HCT116 (cell line): ENCODE measurements around the gene PPAT.

Experiments used
- CTCF ChIP-seq, 3 experiments: fragments of 200-600 bp in 1 of 3; sonication (generic) in 1 of 3; IDR thresholded peaks in 2 of 3; conservative IDR thresholded peaks in 1 of 3; 2 replicates each; pipeline ENCODE4 v1.5.1; 2012 to 2017; ENCODE audit warnings: low read depth in 2 of 3, low read length in 2 of 3, antibody characterized with exemption in 1 of 3, borderline replicate concordance in 1 of 3, control low read depth in 1 of 3, mild to moderate bottlenecking in 1 of 3, mixed read lengths in 1 of 3, mixed run types in 1 of 3, moderate library complexity in 1 of 3; ENCODE audit not compliant: insufficient read depth in 1 of 3
- EZH2 ChIP-seq: fragments of 200-600 bp; sonication (generic); IDR thresholded peaks from 2 replicates; pipeline ENCODE4 v1.6.1; 2017; ENCODE audit warnings: antibody characterized with exemption, mixed run types
- EZH2phosphoT487 ChIP-seq: fragments of 200-600 bp; IDR thresholded peaks from 2 replicates; pipeline ENCODE4 v1.6.1; 2018; ENCODE audit warnings: antibody characterized with exemption, borderline replicate concordance
- MAX ChIP-seq: IDR thresholded peaks from 2 replicates; pipeline ENCODE4 v1.6.1; 2012
- POLR2A ChIP-seq: IDR thresholded peaks from 2 replicates; pipeline ENCODE4 v1.7.0; 2011; ENCODE audit warnings: borderline replicate concordance; ENCODE audit not compliant: insufficient read depth, insufficient read length; ENCODE audit errors: extremely low read depth
- REST ChIP-seq: IDR thresholded peaks from 2 replicates; pipeline ENCODE4 v1.6.1; 2012; ENCODE audit warnings: low read depth
- ZFX ChIP-seq: fragments of 450-650 bp; IDR thresholded peaks from 2 replicates; pipeline ENCODE4 v1.6.1; 2017
- TF ChIP-seq, protein P1 (sequence below): IDR thresholded peaks from 2 replicates; pipeline ENCODE4 v1.6.1; 2011; ENCODE audit warnings: mild to moderate bottlenecking, low read length, moderate library complexity; ENCODE audit not compliant: insufficient replicate concordance; ENCODE audit errors: extremely low read depth

GRCh38 chr4:56444719-56445118 is 9.3 kb upstream of the PPAT start:
- TF ChIP-seq REST: no peak
- no peak for TF ChIP-seq ZFX
- no peak for TF ChIP-seq EZH2phosphoT487
- TF ChIP-seq, protein P1, sequence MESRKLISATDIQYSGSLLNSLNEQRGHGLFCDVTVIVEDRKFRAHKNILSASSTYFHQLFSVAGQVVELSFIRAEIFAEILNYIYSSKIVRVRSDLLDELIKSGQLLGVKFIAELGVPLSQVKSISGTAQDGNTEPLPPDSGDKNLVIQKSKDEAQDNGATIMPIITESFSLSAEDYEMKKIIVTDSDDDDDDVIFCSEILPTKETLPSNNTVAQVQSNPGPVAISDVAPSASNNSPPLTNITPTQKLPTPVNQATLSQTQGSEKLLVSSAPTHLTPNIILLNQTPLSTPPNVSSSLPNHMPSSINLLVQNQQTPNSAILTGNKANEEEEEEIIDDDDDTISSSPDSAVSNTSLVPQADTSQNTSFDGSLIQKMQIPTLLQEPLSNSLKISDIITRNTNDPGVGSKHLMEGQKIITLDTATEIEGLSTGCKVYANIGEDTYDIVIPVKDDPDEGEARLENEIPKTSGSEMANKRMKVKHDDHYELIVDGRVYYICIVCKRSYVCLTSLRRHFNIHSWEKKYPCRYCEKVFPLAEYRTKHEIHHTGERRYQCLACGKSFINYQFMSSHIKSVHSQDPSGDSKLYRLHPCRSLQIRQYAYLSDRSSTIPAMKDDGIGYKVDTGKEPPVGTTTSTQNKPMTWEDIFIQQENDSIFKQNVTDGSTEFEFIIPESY: no peak
- no peak for TF ChIP-seq MAX
- TF ChIP-seq POLR2A: no peak
- TF ChIP-seq EZH2: no peak
- no peak for TF ChIP-seq CTCF (IDR thresholded peaks at IDR 0.05 in 2 of 3, conservative IDR thresholded peaks at IDR 0.05 in 1 of 3; ENCODE audit: borderline replicate concordance in 1 of 3, insufficient read depth in 1 of 3, low read depth in 2 of 3, low read length in 2 of 3)
